CMK (cell line): ENCODE results near the gene U2SURP.
"Not testable (repeated sequence)": the region's sequence is repeated elsewhere in the genome, so short reads cannot be mapped to it uniquely, and the experiment has no call there.

Experiments
- DNase-seq: peaks from one replicate; pipeline ENCODE4 v3.0.0-alpha.2; 2010; ENCODE audit warnings: low read depth

The U2SURP gene

DNA sequence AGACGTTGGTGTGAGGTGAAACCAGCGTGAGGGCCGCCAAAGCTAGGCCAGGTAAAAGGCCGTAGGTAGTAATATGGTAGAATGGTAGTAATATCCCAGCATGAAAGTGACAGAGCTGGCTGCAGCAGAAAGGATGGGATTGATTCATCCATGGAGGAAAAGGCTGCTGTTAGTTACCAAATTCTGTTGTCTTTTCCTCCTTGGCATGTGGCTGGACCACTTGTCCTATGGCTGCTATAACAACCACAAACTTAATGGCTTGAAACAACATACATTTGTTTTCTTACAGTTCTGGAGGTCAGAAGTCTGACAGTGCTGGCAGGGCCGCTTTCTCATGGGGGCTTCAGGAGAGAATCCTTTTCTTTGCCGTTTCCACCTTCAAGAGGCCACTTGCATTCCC lies 70.4 kb downstream of the U2SURP start:
- no peak for DNase-seq

DNA sequence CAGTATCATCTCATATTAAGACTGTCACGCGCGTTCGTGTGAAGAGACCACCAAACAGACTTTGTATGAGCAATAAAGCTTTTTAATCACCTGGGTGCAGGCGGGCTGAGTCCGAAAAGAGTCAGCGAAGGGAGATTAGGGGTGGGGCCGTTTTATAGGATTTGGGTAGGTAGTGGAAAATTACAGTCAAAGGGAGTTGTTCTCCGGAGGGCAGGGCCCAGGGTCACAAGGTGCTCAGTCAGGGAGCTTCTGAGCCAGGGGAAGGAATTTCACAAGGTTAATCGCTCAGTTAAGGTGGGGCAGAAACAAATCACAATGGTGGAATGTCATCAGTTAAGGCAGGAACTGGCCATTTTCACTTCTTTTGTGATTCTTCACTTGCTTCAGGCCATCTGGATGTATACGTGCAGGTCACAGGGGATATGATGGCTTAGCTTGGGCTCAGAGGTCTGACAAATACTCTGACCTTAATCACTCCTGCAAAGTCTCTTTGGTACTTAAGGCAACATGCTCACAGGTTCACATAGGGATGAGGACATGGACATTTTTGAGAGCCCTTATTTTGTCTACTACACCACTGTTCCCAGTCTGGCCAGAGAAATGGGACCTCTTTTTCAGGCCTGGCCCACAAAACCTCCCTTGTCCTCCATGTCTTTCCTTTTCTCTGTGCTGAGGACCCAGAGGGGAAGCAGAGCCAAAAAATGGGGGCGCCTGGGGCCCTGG lies 71.1 kb downstream of the U2SURP start:
- not testable (repeated sequence) for DNase-seq

DNA sequence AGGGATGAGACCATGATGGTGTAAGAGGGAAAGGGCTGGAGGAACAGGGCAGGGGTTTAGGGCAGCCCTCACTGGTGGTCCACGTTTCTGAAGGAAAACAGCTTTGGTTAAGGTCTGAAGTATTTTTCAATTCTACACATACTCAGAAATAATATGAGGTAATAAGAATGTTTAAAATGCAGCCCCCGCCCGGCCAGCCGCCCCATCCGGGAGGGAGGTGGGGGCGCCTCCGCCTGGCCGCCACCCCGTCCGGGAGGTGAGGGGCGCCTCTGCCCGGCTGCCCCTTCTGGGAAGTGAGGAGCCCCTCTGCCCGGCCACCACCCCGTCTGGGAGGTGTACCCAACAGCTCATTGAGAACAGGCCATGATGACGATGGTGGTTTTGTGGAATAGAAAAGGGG lies 72.2 kb downstream of the U2SURP start:
- DNase-seq = not testable (repeated sequence)

DNA sequence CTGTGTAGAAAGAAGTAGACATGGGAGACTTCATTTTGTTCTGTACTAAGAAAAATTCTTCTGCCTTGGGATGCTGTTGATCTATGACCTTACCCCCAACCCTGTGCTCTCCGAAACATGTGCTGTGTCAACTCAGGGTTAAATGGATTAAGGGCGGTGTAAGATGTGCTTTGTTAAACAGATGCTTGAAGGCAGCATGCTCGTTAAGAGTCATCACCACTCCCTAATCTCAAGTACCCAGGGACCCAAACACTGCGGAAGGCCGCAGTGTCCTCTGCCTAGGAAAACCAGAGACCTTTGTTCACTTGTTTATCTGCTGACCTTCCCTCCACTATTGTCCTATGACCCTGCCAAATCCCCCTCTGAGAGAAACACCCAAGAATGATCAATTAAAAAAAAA lies 72.6 kb downstream of the U2SURP start:
- not testable (repeated sequence) for DNase-seq

DNA sequence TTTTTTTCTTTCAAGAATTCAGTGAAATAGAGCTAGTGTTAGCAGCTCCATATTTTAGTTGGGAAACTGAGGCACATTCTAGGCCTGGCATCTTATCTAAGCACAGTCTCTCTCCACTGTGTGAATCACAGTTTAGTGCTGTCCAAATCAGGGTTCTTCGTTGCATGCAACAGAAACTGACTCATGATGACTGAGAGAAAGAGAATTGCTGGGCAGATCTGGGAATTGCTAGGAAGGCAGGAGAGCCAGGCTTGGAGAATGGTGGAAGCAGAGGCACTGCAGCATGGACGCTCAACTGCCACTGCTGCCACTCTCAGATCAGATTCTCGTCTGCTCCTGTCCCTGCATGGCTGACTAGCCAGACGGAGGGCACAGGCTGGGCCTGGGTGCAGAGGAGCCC lies 77.5 kb downstream of the U2SURP start:
- DNase-seq = no peak

DNA sequence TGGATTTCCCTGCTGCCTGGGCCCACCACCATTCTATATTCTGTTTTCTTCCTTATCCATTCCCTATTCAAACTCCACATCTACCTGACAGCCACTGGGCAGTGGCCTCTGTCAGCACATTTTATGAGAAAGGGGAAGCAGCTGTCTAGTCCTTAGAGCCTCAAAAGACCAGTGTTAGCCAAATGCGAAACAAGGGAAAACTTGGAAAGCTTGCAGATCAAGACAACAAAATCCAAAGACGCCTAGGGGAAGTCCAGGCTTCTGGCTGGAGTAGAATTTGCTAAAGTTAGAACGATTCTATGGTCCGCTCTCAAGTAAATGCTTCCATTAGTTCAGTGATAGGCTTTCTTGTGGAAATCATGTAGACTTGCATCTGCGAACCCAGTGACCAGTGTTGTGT lies 78.8 kb downstream of the U2SURP start:
- no peak for DNase-seq

DNA sequence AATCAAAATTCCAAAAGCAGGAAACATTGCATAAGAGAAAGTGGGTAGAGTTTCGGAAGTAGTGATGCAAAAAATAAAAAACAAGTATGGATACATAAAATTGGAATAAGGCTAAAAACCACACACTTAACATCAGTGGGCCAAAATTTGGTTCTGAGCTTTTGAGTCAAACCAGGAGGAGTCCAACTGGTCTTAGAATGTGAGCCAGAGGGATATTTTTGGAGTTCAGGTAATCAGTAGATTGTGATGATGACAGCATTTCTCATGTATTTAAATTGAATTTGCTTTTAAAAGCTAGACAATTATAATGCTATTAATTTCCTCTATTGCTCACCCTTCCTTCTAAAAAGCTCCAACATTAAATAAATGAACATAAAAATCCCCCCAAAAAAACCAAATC lies 80.0 kb downstream of the U2SURP start:
- DNase-seq = no peak

DNA sequence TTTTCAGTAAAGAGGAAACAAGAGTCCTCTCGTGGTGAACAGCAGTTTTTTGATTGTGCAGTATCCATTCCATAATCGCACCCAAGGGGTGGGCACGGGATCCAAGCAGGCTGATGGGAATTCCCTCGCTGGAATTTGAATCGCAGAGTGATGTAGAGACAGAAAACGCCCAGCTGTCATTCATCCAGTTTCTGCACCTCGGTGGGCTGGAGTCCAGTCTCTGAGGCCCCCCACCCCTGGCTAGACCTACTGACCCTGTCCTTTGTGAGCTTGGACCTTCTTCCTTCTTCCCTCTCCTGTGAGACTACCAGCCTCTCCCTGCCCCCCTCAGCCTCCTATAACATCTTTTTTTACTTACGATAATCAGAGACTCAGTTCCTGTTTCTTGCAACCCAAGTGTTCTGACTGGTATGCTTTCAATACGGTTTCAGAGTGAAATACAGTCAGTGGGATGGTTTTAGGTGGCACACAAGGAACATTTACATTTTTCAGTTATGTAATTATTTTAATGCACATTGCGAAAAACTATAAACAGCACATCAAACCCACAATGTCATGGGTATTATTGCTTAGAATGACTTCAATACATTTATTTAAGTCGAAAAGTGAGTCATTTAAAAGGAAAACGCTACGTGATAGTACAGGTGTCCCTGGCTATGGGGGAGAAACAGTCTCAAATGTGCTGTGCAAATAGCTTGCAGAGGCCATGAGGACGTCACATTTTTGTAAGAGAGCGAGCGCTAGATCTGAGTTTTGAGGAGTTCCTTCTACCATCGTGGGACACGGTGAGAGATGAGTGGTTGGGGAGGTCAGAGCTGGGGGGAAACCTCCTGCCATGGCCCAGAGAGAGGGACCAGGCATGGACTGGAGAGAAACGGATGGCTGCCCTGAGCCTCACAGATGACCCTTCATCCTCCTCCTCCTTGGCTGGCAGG lies 80.7 kb downstream of the U2SURP start:
- DNase-seq = no peak

DNA sequence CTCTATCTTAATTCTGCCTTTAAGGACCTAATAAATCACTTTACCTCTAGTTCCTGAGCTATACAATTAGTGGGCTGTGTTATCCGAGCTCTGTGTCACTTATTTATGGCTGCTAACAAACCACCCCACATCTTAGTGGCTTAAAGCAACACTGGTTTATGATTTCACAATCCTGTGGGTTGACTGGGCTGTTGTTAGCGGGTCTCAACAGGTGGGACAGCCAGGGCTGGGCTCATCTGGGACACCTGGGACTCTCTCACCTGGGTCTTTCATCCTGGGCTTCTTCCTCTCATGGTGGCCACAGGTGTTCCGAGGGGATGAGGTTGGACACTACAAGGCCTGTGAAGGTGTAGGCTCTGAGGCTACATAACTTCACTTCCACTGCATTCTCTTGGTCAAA lies 82.4 kb downstream of the U2SURP start:
- no peak for DNase-seq

DNA sequence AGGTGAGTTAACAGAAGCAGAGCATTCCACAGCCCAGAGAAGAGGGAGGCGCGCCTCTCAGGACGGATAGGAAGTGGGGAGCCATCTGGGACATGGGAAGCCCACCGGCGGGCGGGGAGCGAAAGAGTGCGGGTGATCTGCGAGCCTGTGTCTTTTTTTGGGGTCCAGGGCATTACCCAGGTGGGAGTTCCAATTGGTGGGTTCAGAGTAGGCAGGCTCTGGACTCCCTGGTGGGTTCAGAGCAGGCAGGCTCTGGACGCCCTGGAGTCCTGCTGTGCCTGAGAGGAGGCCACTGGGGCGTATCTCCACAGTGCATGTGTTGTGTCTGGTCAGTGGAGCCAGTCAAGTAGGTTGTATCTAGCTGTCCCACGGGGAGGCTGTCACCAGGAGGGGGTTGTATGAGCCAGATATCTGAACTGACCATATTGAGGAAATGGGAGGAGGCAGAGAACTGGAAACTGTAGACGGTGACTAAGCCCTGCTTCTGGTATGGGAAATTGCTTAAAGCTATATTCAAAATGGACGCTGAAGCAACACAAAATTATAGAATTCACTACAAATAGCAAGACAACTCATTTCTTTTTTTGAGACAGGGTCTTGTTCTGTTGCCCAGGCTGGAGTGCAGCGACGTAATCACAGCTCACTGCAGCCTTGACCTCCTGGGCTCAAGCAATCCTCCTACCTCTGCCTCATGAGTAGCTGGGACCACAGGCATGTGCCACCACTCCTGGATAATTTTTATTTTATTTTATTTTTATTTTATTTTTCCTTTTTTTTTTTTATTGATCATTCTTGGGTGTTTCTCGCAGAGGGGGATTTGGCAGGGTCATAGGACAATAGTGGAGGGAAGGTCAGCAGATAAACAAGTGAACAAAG lies 83.7 kb downstream of the U2SURP start:
- DNase-seq = peak; percentile 93

DNA sequence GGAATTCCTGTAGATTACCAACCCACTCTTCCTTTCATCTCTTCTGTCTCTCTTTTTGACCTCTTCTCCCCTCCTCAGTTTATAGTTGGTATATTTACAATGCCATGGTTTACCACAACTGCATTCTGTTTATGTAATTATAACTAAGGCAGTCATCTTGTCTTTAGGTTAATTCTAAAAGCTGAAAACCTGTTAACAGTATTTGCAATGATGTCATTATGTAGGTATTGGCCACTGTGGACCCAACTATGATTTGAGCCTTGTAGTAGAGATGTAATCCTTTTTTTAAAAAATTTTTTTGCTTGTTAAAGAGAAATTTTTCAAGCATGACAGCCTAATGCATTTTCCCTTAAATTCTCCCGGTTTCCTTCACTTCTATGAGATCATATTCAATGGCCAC lies 87.5 kb downstream of the U2SURP start:
- DNase-seq = no peak

DNA sequence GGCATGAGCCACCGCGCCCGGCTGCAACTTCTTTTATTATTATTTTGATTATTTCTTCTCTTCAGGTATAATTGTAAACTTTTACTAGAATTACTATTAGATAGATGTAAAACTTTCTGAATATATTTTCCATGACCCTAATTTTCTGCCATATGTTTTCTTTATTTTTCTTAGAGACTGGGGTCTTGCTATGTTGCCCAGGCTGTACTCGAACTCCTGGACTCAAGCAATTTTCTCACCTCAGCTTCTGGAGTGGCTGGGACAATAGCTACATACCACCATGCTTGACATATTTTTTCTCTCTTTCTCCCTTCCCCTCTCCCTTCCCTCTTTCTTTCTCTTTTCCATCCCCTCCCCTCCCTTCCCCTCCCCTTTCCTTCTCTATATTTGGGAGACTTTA lies 88.6 kb downstream of the U2SURP start:
- DNase-seq = no peak

DNA sequence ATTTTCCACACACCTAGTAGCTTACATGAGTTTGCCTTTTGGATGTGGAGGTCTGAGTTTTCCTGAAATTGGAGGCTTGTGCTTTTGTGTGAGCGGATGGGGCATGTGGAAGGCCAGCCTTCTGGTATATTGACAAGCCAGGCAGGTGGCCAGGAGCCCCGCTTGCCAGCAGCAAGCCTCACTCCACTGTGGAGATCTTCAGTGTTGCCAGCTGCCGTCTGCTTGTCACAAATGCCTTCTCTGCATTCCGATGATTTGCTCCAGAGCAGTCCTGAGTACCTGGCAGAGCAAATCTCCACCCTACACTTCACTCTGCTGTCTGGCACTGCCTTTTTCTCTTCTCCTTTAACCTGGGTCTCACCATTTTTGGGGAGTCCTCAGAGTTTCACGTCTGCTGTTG lies 89.1 kb downstream of the U2SURP start:
- no peak for DNase-seq

DNA sequence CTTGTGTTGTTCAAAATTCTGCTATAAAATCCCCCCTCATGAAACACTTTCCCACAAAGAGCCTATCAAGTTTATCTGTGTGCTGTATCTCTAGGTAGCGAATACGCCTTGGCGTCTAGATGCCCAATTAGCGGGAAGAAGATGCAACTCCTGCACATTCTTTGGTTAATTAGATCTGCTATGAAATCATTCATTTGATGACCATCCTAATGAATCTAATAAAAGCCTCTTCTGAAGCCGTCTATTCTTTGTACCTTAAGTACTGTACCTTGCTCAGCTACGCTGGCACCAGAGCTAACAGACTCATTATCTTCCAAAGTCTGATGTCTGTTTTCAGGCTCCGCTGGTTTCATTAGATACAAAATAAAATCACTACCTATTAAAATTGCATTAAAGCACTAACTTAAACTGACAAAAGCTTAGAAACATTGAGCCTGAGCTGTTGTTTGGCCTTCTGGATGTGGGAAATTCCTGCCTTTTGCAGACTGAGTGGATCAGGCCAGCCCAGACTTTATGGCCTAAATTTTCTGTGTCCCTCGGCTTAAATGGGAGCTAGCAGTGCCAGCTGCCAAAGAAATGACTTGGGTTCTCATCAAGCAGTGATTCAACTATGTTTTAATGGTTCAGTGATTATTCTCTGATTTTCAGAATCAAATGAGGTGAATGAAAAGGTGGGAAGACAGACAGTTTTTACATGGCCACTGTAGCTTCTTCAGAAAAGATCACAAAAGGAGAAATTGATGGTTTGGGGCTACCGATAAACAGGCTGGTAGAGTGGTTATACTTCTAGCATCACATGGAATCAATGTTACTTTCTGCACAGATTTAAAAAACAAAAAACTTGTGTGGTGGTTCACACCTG lies 89.8 kb downstream of the U2SURP start:
- no peak for DNase-seq

DNA sequence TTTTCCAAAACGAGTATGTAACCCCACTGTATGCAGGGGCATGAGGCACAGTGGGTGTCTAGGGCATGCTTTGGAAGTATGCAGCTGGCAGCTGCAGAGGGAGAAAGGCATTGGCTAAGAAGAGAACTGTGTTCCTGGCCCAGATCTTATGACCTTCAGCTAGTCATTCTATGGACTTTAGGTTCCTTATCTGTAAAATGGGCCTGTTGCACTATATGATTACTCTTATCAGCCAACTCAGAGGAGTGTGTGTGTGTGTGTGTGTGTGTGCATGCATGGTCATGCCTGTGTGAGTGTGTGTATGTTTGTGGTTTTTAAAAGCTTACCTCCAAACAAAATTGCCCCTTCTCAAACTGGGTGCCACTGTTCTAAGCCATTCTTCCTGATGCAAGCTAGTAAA lies 90.8 kb downstream of the U2SURP start:
- DNase-seq = no peak

DNA sequence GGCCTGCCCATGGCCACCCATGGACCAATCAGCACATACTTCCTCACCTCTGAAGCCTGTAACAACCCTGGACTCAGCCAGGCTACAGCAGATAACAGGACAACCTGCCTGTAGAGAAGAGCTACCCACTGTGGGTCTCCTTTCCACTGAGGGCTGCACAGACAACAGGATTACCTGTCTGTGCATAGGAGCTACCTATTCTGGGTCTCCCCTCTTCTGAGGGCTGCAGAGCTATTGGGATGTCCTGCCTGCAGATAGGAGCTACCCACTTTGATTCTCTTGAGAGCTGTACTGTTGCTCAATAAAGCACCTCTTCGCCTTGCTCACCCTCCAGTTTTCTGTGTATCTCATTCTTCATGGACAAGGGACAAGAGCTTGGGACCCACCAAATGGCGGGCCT lies 94.4 kb downstream of the U2SURP start:
- no peak for DNase-seq

DNA sequence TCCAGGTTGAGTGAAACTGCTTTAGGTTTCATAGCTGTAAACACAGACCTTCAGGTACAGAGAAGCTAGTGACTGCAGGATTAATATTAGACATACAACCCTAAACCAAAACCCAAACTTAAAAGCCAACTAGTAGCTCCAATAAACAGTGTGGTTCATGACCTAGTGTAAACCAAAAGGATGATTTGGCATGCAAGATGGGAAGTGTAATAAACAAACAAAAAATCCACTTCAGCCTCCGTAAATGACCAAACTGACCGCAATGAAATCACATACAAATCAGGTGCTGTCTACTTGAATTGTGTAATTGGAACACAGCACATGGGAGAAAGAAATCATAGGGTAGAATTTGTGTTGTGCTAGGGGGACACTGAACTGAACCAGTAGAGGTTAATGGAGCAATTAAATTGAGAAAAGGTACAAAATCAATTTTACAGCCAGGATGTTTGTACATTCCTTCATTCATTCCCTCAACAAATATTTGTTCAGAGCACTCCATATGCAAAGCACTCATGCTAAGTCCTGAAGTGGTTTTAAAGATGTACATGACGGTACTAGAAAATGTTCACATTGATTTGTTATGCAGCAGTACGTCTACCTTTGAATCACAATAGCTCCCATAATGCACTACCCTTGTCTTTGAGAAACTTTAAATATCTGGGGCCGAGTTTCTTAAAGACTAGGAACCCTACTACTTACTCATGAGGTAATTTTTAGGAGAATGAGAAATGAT lies 96.8 kb downstream of the U2SURP start:
- DNase-seq = no peak

DNA sequence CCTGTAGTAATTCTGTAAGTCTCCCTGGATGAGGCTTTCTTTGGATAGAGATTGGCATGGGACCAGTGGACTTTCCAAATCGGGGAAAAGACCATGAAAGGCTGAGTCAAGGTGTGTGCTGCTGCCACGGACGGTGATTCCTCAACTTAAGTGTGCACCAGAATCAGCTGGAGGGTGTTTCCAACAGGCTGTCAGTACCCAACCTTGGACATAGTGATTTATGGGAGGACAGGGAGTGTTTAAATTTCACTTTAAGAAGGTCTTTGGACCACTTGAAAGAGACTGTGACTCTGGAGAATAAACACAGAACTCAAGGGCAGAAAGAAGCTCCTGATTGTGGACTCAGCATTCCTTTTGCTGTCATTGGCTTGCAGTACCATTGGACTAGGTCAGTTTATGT lies 97.8 kb downstream of the U2SURP start:
- DNase-seq = no peak

DNA sequence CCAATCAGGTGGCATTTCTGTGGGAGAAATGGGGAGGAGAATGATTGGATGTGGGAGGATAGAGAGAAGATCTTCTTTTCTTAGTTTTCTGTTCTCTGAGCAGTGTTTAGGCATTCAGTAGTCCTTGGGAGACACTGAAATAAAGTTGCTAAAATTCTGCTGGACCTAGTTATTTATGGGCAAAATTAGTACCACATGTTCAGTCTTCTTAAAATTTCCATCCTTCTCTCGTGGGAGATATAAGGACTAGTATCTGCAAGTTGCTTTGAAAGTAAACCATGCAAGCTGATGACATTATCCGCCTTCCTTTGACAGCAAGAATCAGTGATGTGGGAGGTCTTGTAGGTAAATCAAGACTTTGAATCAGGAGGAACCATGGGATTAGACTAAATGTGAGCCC lies 98.3 kb downstream of the U2SURP start:
- no peak for DNase-seq

DNA sequence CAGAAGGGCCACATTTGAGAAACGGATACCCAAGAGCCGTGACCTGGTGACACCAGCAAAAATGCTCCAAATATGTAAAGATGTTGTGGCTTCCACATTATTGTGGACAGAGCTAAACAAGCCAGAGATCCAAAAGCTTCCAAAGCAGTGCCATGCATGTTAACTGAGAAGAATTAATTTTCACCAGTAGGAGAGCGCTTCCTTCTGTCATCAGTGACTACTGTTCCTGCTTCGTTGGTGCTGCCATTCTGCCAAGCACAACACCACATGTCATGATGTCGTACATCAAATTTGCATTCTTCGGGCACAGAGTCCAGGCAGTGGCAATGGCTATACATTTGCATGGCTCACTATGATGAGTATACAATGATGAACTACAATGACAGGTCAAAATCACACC lies 99.1 kb downstream of the U2SURP start:
- DNase-seq = no peak
